NCI-H2107 treated with DMSO at 0.1 percent for 48 hours (cell line): Measurements from ENCODE around the gene TMEM145.
A peak's percentile ranks its signal among the peaks of the same experiment; 100 is the strongest.

ENCODE experiments used
- DNase-seq: peaks from one replicate; lab custom pipeline; 2025; ENCODE audit not compliant: unreplicated experiment; lab: John Stamatoyannopoulos, UW

Gene TMEM145

GRCh38 chr19:42288881-42289555 is 24.1 kb upstream of the TMEM145 start:
- no peak for DNase-seq

GRCh38 chr19:42289556-42290041 is 23.5 kb upstream of the TMEM145 start:
- no peak for DNase-seq

- DNase-seq: no peak
Measured at GRCh38 chr19:42290136-42290522, 23.0 kb upstream of the TMEM145 start.

- DNase-seq: no peak
Measured at GRCh38 chr19:42290523-42291434, 22.3 kb upstream of the TMEM145 start.

GRCh38 chr19:42291435-42291810 is 21.7 kb upstream of the TMEM145 start:
- no peak for DNase-seq

GRCh38 chr19:42292042-42292960 is 20.8 kb upstream of the TMEM145 start:
- no peak for DNase-seq

GRCh38 chr19:42292963-42293362 is 20.1 kb upstream of the TMEM145 start:
- no peak for DNase-seq

- DNase-seq: no peak
Measured at GRCh38 chr19:42293540-42293939, 19.6 kb upstream of the TMEM145 start.

- DNase-seq: no peak
Measured at GRCh38 chr19:42293948-42294347, 19.2 kb upstream of the TMEM145 start.

- no peak for DNase-seq
Measured at GRCh38 chr19:42294471-42295137, 18.5 kb upstream of the TMEM145 start.

- DNase-seq: no peak
Measured at GRCh38 chr19:42295342-42295741, 17.8 kb upstream of the TMEM145 start.

- peak; percentile 36 for DNase-seq
Measured at GRCh38 chr19:42295831-42296525, 17.1 kb upstream of the TMEM145 start.

GRCh38 chr19:42297039-42297438 is 16.1 kb upstream of the TMEM145 start:
- DNase-seq: no peak

- no peak for DNase-seq
Measured at GRCh38 chr19:42301646-42302203, 11.4 kb upstream of the TMEM145 start, which contains the start of gene PRR19. Gene PRR19 (plus strand): TSS chr19:42302132. CDS start chr19:42309585, 7,453 bp downstream.

GRCh38 chr19:42303101-42303464 is 10.0 kb upstream of the TMEM145 start:
- DNase-seq: no peak

- DNase-seq: no peak
Measured at GRCh38 chr19:42303876-42304275, 9.2 kb upstream of the TMEM145 start.

GRCh38 chr19:42306646-42307045 is 6.5 kb upstream of the TMEM145 start:
- DNase-seq: no peak

GRCh38 chr19:42309686-42310085 is 3.4 kb upstream of the TMEM145 start:
- DNase-seq: no peak

GRCh38 chr19:42311657-42312056 is 1.5 kb upstream of the TMEM145 start:
- DNase-seq: no peak

- DNase-seq: no peak
Measured at GRCh38 chr19:42312370-42312769, 739 bp upstream of the TMEM145 start.
